CD4-positive, alpha-beta T cell treated with Interleukin-2 at 100 ng/mL for 4 hours (primary cell): ENCODE results near the gene GLS.
"Not testable (repeated sequence)": the region's sequence is repeated elsewhere in the genome, so short reads cannot be mapped to it uniquely, and the experiment has no call there.

Experiments used
- DNase-seq: peaks from one replicate; pipeline ENCODE4 v3.0.0-alpha.2; 2020; ENCODE audit warnings: low spot score

Gene GLS

DNA sequence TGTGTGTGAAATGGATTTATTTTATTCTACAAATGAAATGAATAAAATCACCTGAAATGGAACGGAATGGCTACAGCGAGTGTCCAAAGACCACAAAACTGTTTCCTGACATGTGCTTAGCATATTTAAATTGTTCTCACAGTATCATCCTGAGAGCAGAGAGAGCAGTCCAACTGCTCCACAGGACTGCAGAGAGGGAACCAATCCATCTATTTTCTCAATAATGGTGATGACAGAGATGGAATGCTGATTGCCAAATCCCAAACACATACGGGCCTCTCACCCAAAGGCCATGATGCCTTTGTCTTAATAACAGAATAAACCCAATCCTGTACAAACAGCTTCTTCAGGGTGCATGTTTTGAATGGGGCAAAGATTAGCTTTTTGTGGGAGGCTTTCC lies 92.2 kb downstream of the GLS start:
- no peak for DNase-seq

GRCh38 chr2:190973262-190973661 lies 92.6 kb downstream of the GLS start:
- no peak for DNase-seq

DNA sequence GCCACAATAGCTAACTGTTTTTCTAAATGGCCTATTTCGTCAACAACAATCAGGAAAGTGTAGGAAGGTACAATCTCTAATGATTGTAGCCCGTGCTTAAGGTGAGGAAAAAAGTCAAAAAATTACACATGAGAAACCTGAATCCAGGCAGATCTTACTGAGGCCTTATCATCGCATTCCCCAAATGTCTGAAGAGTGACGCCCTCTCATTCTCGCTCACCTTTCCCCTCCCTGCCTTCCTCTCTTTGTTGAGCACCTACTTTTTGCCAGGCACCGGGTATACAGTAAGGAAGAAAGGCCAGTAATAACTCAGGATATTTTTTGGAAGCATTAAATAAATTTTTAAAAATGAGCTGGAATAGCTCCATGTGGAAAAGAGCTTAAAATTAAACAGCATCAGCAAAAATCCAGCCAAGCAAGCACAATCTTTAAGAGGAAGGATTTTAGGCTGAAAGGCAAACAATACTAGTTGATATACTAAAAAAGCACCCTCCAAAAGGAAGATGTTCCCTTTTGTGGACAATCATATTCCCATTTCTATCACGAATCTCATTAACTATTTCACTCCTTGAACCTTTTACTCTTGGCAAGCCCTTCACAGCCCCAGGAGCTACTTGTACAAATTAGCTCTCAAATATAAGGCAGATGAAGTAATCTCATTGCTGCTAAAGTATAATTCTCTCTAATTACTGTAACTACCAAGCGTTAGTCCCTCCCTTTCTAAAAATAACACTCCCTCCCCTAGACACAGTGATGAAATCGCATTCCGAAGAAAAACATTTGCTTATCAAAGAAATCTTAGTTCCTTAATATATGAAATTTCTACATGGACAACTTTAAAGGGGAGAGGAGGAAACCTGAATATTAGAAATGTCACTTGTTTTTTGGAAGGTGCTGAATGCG lies 93.4 kb downstream of the GLS start:
- DNase-seq = no peak

DNA sequence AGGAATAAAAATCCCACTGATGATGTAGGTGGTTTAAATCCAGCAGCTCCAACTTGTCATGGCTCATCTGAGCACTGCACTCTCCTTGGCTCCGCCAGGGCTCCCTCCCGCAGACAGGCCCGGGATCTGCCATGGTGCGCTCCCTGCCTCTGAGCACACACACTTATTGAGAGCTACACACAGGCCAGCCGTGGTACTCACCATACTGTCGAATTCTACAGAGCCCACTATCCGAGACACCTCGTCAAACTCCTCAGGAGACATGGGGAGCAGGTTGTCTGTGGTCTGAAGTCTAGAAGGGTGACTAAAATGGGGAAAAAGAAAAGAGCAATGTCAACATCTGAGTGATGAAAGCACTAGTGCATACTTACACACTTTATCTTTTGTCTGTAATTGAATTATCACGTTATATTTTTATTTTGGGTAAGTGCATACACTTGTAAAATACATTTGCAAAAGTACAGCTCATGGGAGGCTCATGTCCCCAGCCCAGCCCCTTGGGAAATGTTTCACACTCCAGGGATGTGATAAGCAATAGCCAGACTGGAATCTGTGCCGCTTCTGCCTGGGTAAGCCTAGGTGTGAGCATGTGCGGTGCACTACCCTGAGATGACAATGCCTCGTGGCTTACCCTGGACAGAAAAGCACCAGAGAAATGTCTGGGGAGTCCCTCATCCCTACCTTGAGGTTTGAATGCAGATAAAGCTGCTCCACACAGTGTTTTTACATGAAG lies 94.2 kb downstream of the GLS start:
- no peak for DNase-seq

- no peak for DNase-seq
Observed at GRCh38 chr2:190976521-190976920, 95.9 kb downstream of the GLS start.

DNA sequence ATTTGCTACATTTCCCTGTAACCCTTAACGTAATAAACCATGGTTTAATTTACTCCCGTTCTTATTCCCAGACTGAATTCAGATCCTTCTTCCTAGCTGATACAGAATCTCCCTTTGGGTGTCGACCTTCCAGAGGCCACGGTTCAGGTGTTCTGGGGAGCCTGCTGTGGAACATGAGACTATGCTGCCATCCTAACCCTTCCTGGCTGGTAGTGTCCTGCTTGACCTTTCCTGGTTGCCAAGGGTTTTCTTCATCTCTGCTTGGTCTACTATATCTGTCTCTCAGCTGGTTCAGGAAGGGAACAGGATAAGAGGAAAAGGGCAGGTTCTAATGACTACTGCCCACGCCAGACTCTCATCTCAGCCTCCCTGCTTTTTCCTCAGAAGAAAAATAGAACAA lies 96.9 kb downstream of the GLS start:
- no peak for DNase-seq

DNA sequence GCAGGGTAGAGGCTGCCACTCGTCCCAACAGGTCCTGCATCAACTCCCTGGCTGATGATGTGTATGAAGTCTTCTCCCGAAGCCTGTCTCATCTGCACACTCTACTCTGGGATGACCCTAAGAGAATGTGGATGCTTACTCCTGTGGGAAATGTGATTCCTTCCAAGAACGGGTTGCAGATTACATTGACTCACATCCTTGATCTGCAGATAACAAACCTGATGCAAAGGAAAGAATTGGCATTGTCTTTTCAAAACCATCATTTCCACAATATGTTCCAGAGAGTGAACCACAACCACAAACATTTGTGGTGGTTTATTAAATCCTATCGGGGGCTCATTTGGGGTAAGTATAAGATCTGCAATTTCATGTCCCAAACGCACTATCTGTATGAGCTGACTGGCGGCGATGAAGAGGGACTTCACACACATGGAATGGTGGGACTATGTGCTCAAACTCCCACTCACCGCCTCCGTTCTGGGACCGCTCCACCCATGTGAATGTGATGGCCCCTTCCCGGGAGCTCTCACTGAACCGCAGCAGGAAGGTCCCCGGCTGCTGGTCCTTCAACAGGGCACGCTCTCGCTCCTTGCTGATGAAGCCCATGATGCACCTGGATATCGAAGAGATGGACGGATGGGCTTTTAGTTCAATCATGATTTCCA lies 97.9 kb downstream of the GLS start:
- no peak for DNase-seq

DNA sequence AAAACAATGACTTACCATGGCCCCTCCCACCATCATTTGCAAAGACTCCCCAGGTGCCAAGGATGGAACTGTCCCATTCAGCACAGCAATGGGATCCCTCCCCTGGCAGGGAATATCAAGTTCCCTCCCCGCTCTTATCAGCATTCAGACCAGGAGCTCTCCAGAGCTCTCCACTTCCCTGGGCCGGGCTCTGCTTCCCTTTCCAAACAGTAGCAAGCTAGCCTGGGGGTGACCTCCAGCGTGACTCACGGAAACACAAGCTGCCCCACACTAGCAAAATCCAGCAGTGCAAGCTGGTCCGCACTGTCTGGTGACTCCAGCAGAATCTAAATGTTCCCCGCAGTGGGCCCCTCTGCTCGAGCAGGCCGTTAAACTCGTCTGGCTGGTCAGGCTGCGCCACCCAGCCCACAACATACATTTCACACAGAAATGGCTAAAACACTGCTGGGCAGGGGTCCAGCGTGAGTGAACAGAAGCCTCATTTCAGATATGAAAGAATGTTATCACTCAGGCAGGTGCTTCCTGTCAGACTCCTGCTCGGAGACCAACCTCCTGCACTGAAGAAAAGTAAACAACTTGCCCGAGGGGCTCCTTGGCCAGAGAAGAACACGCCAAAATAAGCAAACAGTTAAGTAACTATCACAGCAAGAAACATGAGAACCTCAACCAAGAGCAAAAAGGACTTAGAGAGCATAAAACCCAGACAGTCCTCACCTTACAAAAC lies 99.4 kb downstream of the GLS start:
- no peak for DNase-seq

DNA sequence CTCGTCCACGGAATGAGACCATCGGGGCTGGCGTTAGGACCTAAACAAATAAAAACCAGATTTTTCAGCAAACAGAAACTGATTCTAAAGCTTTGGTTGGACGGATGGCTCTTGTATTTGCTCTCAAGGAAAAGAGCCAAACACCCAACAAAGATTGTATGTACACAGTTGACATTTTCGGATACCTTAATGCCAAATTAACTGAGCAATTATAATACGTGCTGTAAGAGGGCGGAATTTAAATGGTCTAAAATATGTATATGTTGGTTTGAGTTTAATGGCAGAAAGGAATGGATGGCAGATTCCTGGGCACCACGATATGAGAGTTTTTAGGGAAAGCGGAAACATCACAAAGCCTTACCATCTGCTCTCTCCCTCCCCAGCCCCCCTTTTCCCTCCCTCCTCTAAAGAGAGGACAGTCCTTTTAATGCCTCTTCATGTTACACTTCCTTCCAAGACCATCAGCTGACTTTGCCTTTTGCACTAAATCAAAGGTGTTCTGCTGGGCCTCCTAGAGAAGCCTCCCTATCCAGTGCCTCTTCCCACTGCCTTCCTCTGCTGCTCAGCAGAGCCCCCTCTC lies 100.1 kb downstream of the GLS start:
- no peak for DNase-seq

DNA sequence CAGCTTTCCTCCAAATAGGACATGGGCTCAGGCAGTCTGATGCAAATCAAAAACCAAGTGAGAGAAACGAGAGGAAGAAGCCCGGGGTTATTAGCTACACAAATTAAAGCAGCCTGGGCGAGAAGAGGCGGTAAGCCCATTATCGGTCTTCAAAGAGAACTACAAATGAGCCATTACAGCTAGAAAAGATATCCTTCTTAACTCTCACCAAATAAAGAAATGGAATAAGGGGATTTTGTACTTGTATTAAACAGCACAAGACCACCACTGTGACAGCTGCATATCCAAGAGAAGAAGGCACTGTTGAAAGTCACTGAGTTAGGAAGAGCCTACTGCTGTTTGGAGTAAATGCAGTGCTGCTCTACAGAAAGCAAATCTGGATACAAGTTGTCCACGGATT lies 100.7 kb downstream of the GLS start:
- no peak for DNase-seq

- no peak for DNase-seq
Observed at GRCh38 chr2:190981733-190982132, 101.1 kb downstream of the GLS start.

GRCh38 chr2:190982262-190983034 lies 101.8 kb downstream of the GLS start:
- no peak for DNase-seq

GRCh38 chr2:190984595-190984994 lies 104.0 kb downstream of the GLS start:
- DNase-seq = peak; percentile 32

DNA sequence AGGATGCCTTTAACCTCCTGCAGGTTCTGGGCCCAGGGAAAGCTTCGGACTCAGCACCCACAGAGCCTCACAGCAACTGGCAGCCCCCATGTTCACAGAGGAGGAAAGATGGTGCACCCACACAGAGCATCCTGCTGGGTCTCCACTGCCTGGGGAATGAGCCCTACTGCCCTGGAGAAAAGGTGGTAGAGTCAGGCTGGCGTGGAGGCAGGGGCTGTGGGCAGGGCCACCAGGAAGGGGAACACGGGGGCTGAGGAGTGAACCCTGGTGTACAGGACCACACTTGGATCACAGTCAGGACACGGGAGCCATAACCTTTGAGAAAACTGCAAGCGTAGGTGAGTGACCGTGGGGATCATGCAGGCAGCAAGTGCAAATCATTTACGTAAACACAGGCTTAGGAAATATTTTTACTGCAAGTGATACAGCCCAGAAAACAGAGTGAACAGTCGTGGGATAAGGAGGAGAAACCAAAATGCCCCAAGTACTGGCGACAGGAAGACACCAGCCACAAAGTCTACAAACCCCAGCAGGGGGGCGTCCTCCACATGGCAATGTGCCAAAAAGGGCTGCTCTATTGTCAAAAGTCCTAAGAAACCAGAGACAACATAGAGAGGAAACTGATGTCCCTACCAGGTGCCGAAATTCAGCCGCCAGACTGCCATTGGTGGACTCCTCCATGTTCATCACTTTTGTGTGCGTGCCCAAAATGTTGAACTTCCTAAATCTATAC lies 105.8 kb downstream of the GLS start:
- DNase-seq = no peak

DNA sequence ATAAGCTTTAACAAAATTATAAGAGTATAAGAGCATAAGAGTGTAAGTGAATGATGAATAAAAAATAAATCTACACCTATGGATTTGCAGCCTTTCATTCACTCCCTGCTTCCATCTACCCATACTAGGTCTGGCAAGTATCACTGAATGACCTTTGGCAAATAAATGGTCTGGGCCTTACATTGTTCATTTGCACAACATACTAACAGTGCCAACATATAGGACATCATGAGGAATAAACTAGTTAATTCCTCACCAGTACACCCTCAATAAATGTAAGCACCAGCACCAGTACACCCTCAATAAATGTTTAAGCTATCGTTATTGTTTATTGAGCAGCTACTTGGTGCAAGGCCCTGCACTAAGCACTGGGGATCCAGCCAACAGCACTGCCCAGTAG lies 106.5 kb downstream of the GLS start:
- no peak for DNase-seq

DNA sequence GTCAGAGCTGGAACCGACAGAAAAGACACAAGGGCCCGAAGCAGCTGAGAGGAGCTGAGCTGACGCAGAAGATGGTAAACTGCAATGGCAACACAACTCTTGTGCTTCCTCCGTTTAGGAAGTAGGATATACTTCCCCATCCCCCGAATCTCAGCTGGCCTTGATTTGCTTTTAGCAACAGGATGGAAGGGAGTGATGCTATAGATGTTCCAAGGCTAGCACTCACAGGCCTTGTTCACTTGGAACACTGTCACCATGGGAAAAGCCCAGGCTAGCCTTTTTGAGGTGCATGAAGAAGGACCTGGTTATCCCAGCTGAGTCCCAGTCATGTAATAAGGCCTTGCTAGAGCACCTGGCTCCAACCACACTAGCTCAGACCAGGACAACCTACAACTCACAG lies 107.3 kb downstream of the GLS start:
- no peak for DNase-seq

DNA sequence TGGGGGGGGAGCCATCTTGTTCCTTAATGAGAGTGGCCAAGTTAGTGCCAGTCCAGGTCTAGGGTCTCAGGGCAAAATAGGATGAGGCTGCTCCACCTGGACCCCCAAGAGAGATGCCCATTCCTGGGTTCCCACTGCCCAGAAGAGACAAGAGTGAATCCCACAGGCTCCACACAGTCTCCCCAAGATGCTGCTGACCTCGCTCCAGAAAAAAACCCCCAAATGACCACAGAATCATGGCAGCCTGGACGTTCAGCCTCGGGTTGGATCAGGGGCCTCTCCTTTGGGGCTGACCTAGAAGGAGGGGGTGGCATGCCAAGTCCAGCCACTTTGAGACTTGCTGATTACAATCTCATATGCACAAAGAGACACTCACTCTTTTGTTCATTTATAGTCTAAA lies 108.3 kb downstream of the GLS start:
- DNase-seq = no peak

DNA sequence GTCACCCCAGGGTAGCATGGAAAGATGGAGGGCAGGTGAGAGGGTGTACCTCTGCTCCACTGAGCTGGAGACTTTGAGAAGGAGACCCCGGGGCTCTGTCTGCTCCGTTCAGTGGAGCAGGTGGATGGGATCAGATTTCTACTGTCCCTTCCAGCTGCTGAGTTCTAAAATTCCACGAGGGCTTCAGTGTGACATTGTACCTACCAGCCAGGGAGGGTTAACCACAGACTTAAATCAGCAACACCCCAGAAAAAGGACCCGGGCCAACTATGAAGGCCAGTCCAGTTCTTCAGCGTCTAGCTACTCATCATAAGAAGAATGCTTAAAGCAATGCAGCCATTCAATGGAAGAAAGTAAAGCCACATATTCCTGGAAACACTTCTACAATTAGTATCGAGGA lies 109.5 kb downstream of the GLS start:
- no peak for DNase-seq

DNA sequence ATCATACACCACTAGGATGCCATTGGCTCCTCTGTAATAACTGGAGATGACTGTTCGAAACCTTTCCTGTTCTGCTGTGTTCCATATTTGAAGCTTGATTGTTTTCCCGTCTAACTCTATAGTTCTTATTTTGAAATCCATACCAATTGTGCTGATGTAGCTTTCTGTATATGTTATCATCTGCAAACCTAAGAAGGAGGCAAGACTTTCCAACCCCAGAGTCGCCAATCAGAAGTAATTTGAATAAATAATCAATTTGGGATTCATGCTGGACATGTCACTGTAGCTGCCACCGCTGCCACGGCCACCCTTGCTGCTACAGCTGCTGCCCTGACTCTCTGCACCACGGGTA lies 112.6 kb downstream of the GLS start:
- no peak for DNase-seq

DNA sequence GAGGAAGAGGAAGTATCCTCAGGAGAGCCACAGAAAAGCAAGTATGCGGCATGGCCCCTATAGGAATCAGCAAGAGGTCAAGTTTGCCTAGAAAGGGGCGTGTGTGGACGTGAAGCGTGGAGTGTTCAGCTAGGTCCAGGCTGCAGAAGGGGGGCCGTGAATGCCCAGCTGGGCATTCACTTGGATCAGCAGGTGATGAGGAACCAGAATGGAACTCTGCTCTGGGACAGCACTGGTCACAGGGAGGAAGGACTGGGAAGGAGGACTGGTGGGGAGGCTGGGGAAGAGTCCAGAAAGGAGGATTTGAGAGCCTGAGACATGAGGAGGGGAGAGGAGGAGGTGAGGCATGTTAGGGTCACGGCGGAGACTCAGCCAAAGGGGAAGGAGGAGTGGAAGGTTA lies 113.5 kb downstream of the GLS start:
- DNase-seq = no peak

GRCh38 chr2:190995315-190995714 lies 114.7 kb downstream of the GLS start:
- not testable (repeated sequence) for DNase-seq
